Stimulated activated naive CD8-positive, alpha-beta T cell treated with anti-CD3 and anti-CD28 coated beads, Interleukin-15, amount 100 ng/mL, for 72 hours (primary cell): ENCODE results near the gene PTPRD.

Source experiments
- ATAC-seq: fragments of 150-1000 bp; cut with Tn5 transposase; 2 replicates; pipeline ENCODE4 v1.10.0; 2021; ENCODE audit warnings: mild to moderate bottlenecking, moderate library complexity
- DNase-seq, 2 donors: peaks; one replicate each; pipeline ENCODE4 v3.0.0; 2021 to 2022
- H3K27ac Mint-ChIP-seq, 2 donors: one replicate each; pipeline ENCODE4 v1.8.0; 2022; ENCODE audit warnings: mild to moderate bottlenecking in 2 of 2, mixed read lengths in 2 of 2, moderate library complexity in 2 of 2
- H3K27me3 Mint-ChIP-seq: one replicate; pipeline ENCODE4 v1.8.0; 2022; ENCODE audit warnings: mixed read lengths
- H3K4me1 Mint-ChIP-seq: one replicate; pipeline ENCODE4 v1.8.0; 2022; ENCODE audit warnings: mild to moderate bottlenecking, mixed read lengths
- H3K4me3 Mint-ChIP-seq, 2 donors: one replicate each; pipeline ENCODE4 v1.8.0; 2022; ENCODE audit warnings: mild to moderate bottlenecking in 2 of 2, mixed read lengths in 2 of 2, moderate library complexity in 1 of 2
- H3K9me3 Mint-ChIP-seq, 2 donors: one replicate each; pipeline ENCODE4 v1.8.0; 2022; ENCODE audit warnings: mixed read lengths in 2 of 2

The PTPRD gene

GRCh38 chr9:8879284-8879683 is 1733.5 kb downstream of the PTPRD start:
- Mint-ChIP-seq H3K27me3 (peaks cover 5% of the 10 kb centered on the region), H3K4me1 (no peaks in the 10 kb centered on the region), H3K9me3 (no peaks in the 10 kb centered on the region), H3K4me3 (no peak overlapping the region), H3K27ac (no peak overlapping the region)
- ATAC-seq (no peak), DNase-seq (no peak)

- Mint-ChIP-seq H3K4me3 (no peak overlapping the region), H3K9me3 (no peaks in the 10 kb centered on the region)
These were observed 1734.9 kb downstream of the PTPRD start for GRCh38 chr9:8877753-8878494.

GRCh38 chr9:8876303-8876702 is 1736.5 kb downstream of the PTPRD start:
- no peak for ATAC-seq
- H3K9me3 Mint-ChIP-seq = no peaks in the 10 kb centered on the region
- H3K27ac Mint-ChIP-seq = no peak overlapping the region

More at GRCh38 chr9:8877753-8878494, 1734.9 kb downstream of the PTPRD start:
- no peak for DNase-seq
- ATAC-seq = no peak
- Mint-ChIP-seq H3K4me1 (no peaks in the 10 kb centered on the region), H3K27me3 (peaks cover 5% of the 10 kb centered on the region), H3K27ac (no peak overlapping the region)

GRCh38 chr9:8874482-8874881 is 1738.3 kb downstream of the PTPRD start:
- H3K27me3 Mint-ChIP-seq = peaks cover 8% of the 10 kb centered on the region
- no peak overlapping the region for H3K4me3 Mint-ChIP-seq
- no peak overlapping the region for H3K27ac Mint-ChIP-seq
- no peak for DNase-seq
- no peak for ATAC-seq
- H3K9me3 Mint-ChIP-seq = no peaks in the 10 kb centered on the region
- H3K4me1 Mint-ChIP-seq = no peaks in the 10 kb centered on the region

More at GRCh38 chr9:8876303-8876702, 1736.5 kb downstream of the PTPRD start:
- DNase-seq = no peak
- no peaks in the 10 kb centered on the region for H3K27me3 Mint-ChIP-seq
- H3K4me1 Mint-ChIP-seq = no peaks in the 10 kb centered on the region
- H3K4me3 Mint-ChIP-seq = no peak overlapping the region

DNA sequence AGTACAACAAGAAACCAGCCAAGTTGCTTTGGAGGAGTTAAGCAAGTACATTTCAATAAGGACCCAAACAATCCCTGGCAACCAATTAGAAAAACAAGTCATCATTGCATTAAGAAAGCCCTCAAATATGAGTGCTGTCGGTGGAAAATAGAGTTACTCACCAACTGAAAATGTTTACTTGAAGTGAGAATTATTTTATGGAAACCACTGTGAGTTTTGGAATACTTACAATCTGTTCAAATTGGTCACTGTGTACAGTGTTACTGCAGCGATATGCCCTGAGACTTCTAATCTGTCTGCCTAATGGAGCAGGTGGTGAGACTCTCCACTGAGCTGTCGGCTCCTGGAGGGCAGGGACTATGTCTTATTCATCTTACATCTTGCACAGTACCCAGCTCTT is 1740.0 kb downstream of the PTPRD start:
- no peak for ATAC-seq
- no peak overlapping the region for H3K4me3 Mint-ChIP-seq
- DNase-seq = no peak

GRCh38 chr9:8871796-8872445 is 1740.9 kb downstream of the PTPRD start:
- peaks cover 8% of the 10 kb centered on the region for H3K27me3 Mint-ChIP-seq
- no peak overlapping the region for H3K27ac Mint-ChIP-seq
- no peak for ATAC-seq
- no peak for DNase-seq
- H3K4me3 Mint-ChIP-seq = no peak overlapping the region
- H3K4me1 Mint-ChIP-seq = no peaks in the 10 kb centered on the region
- H3K9me3 Mint-ChIP-seq = no peaks in the 10 kb centered on the region

More for the DNA sequence above, 1740.0 kb downstream of the PTPRD start:
- Mint-ChIP-seq H3K4me1 (no peaks in the 10 kb centered on the region), H3K27ac (peak overlapping the region in 1 of 2 donors; percentile 19), H3K9me3 (no peaks in the 10 kb centered on the region), H3K27me3 (peaks cover 8% of the 10 kb centered on the region)

GRCh38 chr9:8871396-8871795 is 1741.4 kb downstream of the PTPRD start:
- Mint-ChIP-seq H3K4me3 (no peak overlapping the region), H3K4me1 (no peaks in the 10 kb centered on the region), H3K27ac (no peak overlapping the region), H3K9me3 (no peaks in the 10 kb centered on the region), H3K27me3 (peaks cover 8% of the 10 kb centered on the region)
- no peak for DNase-seq
- ATAC-seq = no peak

- ATAC-seq = no peak
- DNase-seq = no peak
- peaks cover 8% of the 10 kb centered on the region for H3K27me3 Mint-ChIP-seq
- no peaks in the 10 kb centered on the region for H3K9me3 Mint-ChIP-seq
- H3K27ac Mint-ChIP-seq = no peak overlapping the region
- no peak overlapping the region for H3K4me3 Mint-ChIP-seq
- H3K4me1 Mint-ChIP-seq = no peaks in the 10 kb centered on the region
These were observed 1743.0 kb downstream of the PTPRD start for GRCh38 chr9:8869812-8870211.

DNA sequence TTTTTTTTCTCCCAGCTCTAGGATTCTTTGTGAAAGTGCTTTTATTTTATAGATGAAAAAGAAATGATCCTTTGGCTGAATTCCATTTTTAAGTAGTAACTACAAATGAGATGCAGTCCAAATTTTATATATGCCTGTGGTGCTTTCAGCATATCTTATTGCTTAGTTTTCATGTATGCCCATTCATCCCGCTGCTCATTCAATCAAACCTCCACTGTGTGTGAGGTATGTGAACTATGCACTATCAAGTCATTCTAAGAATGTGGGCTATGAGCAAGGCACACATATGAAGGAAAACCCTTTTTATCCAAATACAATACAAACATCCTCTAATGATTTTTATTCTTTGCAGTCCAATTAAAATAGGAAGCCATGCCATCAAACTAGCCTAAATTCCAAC is 1744.2 kb downstream of the PTPRD start:
- DNase-seq (no peak), ATAC-seq (no peak)
- peaks cover 8% of the 10 kb centered on the region for H3K27me3 Mint-ChIP-seq
- H3K4me1 Mint-ChIP-seq = no peaks in the 10 kb centered on the region
- H3K9me3 Mint-ChIP-seq = no peaks in the 10 kb centered on the region
- no peak overlapping the region for H3K27ac Mint-ChIP-seq
- H3K4me3 Mint-ChIP-seq = no peak overlapping the region

DNA sequence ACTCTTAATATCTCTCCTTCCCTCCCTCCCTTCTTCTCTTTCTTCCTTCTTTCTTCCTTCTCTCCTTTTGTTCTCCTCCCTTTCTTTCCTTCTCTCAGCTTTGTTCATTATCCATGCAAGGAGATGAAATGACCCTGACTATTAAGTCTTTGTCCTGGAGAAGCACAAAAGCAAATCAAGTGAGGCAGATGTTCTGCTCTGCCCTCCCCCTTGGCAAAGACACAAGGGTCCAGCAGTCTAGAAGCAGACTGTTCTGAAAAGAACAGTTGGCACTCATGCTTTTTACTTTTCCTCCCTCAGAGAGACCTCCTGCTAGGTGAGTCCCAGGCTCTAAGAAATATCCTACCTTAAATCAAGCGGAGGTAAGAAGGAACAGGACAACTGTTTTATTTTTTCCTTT is 1745.7 kb downstream of the PTPRD start:
- H3K9me3 Mint-ChIP-seq = no peaks in the 10 kb centered on the region
- no peak overlapping the region for H3K27ac Mint-ChIP-seq
- no peak overlapping the region for H3K4me3 Mint-ChIP-seq
- DNase-seq (no peak), ATAC-seq (no peak)
- no peaks in the 10 kb centered on the region for H3K4me1 Mint-ChIP-seq
- H3K27me3 Mint-ChIP-seq = peaks cover 8% of the 10 kb centered on the region

DNA sequence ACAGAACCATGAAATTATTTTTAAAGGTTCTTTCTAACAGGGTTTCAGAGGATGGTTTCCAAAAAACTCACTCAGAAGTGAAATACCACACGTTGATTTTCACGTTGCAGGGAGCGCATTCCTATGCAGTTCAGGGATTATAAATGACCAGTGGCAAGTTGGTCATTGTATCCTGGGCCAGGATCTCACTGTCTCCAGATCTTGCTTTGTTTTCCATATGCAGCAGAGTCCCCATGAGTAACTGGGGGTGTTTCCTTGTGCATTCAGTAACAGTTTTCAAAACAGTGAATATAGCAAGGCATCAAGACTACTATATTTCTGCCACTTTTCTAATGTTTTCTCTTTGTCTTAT is 1748.3 kb downstream of the PTPRD start:
- H3K4me1 Mint-ChIP-seq = no peaks in the 10 kb centered on the region
- H3K27me3 Mint-ChIP-seq = peaks cover 11% of the 10 kb centered on the region
- no peaks in the 10 kb centered on the region for H3K9me3 Mint-ChIP-seq
- ATAC-seq (no peak), DNase-seq (no peak)
- H3K27ac Mint-ChIP-seq = no peak overlapping the region
- no peak overlapping the region for H3K4me3 Mint-ChIP-seq

GRCh38 chr9:8863886-8864544 is 1748.8 kb downstream of the PTPRD start:
- Mint-ChIP-seq H3K9me3 (no peaks in the 10 kb centered on the region), H3K27me3 (peaks cover 16% of the 10 kb centered on the region), H3K4me1 (no peaks in the 10 kb centered on the region), H3K27ac (no peak overlapping the region), H3K4me3 (no peak overlapping the region)
- ATAC-seq (no peak), DNase-seq (no peak)

GRCh38 chr9:8863069-8863468 is 1749.7 kb downstream of the PTPRD start:
- no peak for DNase-seq
- Mint-ChIP-seq H3K9me3 (no peaks in the 10 kb centered on the region), H3K27me3 (peaks cover 26% of the 10 kb centered on the region), H3K4me3 (no peak overlapping the region), H3K27ac (no peak overlapping the region), H3K4me1 (peaks cover 8% of the 10 kb centered on the region)
- ATAC-seq = no peak

GRCh38 chr9:8860925-8861324 is 1751.9 kb downstream of the PTPRD start:
- Mint-ChIP-seq H3K4me3 (no peak overlapping the region), H3K27me3 (peaks cover 45% of the 10 kb centered on the region), H3K9me3 (no peaks in the 10 kb centered on the region), H3K27ac (no peak overlapping the region), H3K4me1 (peaks cover 17% of the 10 kb centered on the region)
- no peak for ATAC-seq
- no peak for DNase-seq

GRCh38 chr9:8860086-8860485 is 1752.7 kb downstream of the PTPRD start:
- Mint-ChIP-seq H3K27ac (no peak overlapping the region), H3K4me1 (peaks cover 17% of the 10 kb centered on the region), H3K27me3 (peaks cover 52% of the 10 kb centered on the region), H3K4me3 (no peak overlapping the region), H3K9me3 (no peaks in the 10 kb centered on the region)
- DNase-seq = no peak
- ATAC-seq = no peak

DNA sequence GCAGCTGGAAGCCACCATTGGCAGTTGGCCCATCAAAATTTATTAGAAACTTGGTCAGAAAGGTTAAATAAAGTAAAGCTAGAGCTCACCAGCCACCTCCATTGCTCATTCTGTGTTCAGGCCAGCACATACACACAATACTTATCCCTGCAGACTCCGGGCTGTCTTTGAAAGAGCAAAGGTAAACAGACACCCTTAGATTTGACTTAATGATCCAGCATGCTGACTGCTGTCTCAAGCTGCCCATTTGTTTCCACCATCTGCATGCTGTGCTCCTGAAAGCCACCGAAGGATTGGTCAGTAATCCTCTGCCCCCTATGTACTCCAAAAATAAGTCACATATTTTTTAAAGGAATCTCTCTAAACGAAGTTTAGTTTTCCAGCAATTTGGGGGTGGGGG is 1753.4 kb downstream of the PTPRD start:
- H3K9me3 Mint-ChIP-seq = no peaks in the 10 kb centered on the region
- peaks cover 17% of the 10 kb centered on the region for H3K4me1 Mint-ChIP-seq
- no peak for ATAC-seq
- no peak for DNase-seq
- H3K27me3 Mint-ChIP-seq = peaks cover 58% of the 10 kb centered on the region
- H3K27ac Mint-ChIP-seq = no peak overlapping the region
- no peak overlapping the region for H3K4me3 Mint-ChIP-seq
